HG02571 (cell line): Measurements from ENCODE around the gene ZNF213.
"Not testable (repeated sequence)": the region's sequence is repeated elsewhere in the genome, so short reads cannot be mapped to it uniquely, and the experiment has no call there.

Source experiments
- ATAC-seq: cut with Tn5 transposase; IDR thresholded peaks from one replicate; pipeline ENCODE4 v1.9.1; 2021; ENCODE audit warnings: mild to moderate bottlenecking, moderate library complexity; ENCODE audit not compliant: unreplicated experiment

Gene ZNF213

GRCh38 chr16:3123986-3124886 is 10.6 kb upstream of the ZNF213 start:
- peak; percentile 88 for ATAC-seq

GRCh38 chr16:3127745-3128144 is 7.1 kb upstream of the ZNF213 start:
- ATAC-seq, result no peak

GRCh38 chr16:3129137-3130131 is 5.4 kb upstream of the ZNF213 start:
- no peak for ATAC-seq

- ATAC-seq, result no peak
These were observed 3.0 kb upstream of the ZNF213 start for GRCh38 chr16:3131755-3132377.

GRCh38 chr16:3133844-3134243 is 985 bp upstream of the ZNF213 start:
- no peak for ATAC-seq

- no peak for ATAC-seq
These were observed 392 bp downstream of the ZNF213 start for GRCh38 chr16:3135126-3135715.

GRCh38 chr16:3137267-3137666 is 2.4 kb downstream of the ZNF213 start:
- ATAC-seq, result no peak

- ATAC-seq, result no peak
These were observed 3.5 kb downstream of the ZNF213 start for GRCh38 chr16:3138342-3138741.

- ATAC-seq, result no peak
These were observed 4.1 kb downstream of the ZNF213 start for GRCh38 chr16:3138823-3139426.

GRCh38 chr16:3139561-3139960 is 4.7 kb downstream of the ZNF213 start:
- ATAC-seq, result not testable (repeated sequence)

- no peak for ATAC-seq
These were observed 6.0 kb downstream of the ZNF213 start for GRCh38 chr16:3140603-3141427.

GRCh38 chr16:3141781-3142311 is 7.0 kb downstream of the ZNF213 start:
- no peak for ATAC-seq

- ATAC-seq, result no peak
These were observed 7.5 kb downstream of the ZNF213 start for GRCh38 chr16:3142327-3142726.

GRCh38 chr16:3142770-3143169 is 7.9 kb downstream of the ZNF213 start:
- ATAC-seq, result no peak

GRCh38 chr16:3143189-3143588 is 8.4 kb downstream of the ZNF213 start:
- ATAC-seq, result no peak

GRCh38 chr16:3143598-3144320 is 8.9 kb downstream of the ZNF213 start:
- no peak for ATAC-seq

GRCh38 chr16:3144321-3144983 is 9.6 kb downstream of the ZNF213 start:
- ATAC-seq, result no peak

- ATAC-seq, result no peak
These were observed 10.3 kb downstream of the ZNF213 start for GRCh38 chr16:3145151-3145550.
